Stimulated activated CD8-positive, alpha-beta memory T cell treated with anti-CD3 and anti-CD28 coated beads, Interleukin-15, amount 100 ng/mL, for 4 hours (primary cell): ENCODE data around the gene RAB40C.

Experiments
- DNase-seq, 2 donors: peaks; one replicate each; pipeline ENCODE4 v3.0.0-alpha.2; 2020; ENCODE audit warnings: low read depth in 2 of 2

RAB40C gene, protein sequence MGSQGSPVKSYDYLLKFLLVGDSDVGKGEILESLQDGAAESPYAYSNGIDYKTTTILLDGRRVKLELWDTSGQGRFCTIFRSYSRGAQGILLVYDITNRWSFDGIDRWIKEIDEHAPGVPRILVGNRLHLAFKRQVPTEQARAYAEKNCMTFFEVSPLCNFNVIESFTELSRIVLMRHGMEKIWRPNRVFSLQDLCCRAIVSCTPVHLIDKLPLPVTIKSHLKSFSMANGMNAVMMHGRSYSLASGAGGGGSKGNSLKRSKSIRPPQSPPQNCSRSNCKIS

DNA sequence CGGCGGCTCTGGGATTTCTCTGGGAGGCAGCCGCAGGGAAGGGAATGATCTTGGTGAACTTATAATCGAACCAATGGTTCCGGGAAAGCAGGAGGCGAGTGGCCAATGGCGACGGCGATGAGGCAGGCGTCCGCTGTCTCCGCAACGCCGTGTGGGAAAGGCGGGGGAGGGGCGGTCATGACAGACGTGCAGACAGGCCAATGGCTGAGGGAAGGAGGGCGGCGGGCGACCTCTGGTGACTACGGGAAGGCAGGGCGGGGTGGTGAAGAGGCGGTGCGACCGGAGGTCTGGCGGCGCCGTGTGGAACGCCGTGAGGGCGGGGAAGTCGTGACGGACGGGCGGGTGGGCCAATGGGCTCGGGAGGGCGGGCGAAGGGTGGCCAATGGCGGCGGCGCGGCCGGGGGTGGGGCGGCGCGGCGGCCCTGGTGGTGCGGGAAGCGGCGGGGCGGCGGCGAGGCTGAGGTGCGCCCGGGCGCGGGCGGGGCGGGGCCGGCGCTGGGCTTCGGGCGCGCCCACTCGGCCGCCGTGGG, at the start of gene RAB40C:
RAB40C (plus strand) TSS at position 409 of the 530 bp plus-strand sequence. CDS start 226 bp downstream, outside the sequence.
- peak; percentile 97 to 98 for DNase-seq

DNA sequence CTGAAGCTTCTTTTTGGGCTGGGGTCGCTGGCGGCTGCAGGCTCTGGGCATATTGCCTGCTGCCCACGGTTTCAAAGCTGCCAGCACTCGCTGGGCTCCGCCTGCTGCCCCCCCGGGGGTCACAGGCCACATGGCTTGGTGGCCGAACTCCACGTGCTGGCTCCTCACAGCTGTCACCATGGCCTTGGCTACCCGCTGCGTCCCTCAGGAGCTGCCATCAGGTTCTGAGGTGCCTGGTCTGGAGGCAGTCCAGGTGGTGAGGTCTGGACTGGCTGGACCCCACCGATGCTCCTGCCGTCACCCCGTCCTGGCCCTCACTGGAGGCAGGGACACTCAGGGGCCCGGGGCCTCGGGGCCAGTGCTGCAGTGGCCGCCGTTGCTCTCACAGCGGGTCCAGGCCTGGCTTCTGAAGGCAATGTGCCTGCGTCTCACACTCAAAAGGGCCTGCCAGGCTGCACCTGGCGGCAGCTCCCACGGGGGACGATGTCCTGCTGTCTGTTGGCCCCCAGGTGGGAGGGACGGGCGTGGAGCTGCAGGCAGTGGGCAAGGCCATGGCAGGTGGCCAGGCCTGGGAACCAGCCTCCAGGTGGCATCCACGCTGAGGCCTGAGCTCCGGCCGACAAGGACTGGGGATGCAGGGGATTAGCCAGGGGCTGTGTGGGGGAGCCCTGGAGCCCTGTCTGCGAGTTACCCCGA, 49.1 kb upstream of the RAB40C start:
- DNase-seq: no peak

DNA sequence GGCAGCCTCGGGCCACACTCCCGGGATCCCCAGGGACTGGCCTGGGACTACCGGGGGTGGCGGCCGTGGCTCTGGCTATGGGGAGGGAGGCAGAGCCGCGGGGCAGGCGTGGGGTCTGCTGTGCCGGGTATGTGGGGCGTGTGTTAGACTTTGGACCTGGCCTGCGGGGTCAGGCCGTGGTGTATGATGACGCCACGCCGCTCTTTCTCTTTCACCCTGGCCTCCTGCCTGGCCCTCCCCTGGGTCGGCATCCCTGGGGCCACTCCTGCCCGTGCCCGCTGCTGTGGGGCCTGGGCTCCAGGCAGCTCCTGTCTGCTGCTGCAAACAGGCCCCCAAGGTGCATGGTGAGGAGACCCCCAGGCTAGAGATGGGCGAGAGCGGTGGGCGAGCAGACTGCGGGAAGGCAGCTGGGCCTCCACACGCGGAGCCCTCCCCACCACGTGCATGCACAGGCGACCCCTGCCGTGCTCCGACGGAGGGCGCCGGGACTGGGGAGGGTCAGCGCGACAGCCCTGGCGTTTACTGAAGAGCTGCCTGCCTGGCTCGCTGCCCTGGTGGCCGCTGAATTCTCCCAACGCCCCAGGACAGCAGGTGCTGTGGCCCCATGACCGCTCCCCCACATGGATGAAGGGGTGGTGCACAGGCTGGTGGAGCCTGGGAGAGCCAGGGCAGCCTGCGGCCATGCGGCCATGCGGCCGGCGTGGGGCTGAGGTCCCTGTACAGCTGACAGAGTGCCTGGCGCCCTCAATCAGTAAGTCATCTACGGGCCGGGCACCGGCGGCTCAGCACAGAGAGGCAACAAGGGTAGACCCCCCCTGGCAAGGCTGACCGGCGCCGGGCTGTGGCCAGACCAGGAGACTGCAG, 46.3 kb upstream of the RAB40C start:
- no peak for DNase-seq

DNA sequence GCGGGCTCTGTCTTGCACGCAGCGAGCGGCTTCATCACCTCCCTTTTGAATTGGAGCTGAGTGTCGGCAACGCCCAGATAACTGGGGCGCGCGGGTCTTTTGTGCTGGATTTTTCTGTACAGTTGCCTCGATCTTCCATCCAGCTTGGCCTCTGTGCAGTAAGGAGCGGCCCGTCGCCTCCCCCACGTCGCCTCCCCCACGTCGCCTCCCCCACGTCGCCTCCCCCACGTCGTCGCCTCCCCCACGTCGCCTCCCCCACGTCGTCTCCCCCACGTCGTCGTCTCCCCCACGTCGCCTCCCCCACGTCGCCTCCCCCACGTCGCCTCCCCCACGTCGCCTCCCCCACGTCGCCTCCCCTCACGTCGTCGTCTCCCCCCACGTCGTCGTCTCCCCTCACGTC, 45.3 kb upstream of the RAB40C start:
- no peak for DNase-seq

DNA sequence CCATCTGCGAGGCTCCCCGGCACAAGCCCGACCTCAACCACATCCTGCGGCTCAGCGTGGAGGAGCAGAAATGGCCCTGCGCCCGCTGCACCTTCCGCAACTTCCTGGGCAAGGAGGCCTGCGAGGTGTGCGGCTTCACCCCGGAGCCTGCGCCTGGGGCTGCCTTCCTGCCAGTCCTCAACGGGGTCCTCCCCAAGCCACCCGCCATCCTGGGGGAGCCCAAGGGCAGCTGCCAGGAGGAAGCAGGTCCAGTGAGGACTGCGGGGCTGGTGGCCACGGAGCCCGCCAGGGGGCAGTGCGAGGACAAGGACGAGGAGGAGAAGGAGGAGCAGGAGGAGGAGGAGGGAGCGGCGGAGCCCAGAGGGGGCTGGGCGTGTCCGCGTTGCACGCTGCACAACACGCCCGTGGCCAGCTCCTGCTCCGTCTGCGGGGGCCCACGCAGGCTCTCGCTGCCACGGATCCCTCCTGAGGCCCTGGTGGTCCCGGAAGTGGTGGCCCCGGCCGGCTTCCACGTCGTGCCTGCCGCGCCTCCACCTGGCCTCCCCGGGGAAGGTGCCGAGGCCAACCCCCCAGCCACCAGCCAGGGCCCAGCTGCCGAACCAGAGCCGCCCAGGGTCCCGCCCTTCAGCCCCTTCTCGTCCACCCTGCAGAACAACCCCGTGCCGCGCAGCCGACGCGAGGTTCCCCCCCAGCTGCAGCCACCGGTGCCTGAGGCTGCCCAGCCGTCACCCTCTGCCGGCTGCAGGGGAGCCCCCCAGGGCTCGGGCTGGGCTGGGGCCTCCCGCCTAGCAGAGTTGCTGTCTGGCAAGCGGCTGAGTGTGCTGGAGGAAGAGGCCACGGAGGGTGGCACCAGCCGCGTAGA, 42.7 kb upstream of the RAB40C start:
- no peak for DNase-seq

DNA sequence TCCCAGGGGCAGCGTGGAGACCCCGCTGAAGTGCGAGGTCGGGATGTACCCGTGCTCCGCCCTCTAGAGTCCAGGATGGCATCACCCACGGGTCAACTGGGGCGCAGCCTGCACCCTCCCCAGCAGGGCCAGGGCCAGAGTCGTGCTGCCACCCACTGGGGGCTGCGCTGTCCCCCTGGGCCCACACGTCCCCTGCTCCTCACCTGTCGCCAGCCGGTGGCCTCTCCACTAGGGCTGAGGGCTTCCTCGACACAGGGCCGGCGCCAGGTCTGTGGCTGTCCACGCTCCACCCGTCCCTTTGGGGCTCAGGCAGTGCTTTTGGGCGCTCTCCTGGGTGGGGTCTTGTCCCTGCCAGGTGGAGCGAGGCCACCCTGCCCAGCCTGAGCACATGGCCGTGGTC, 41.3 kb upstream of the RAB40C start:
- DNase-seq: no peak

DNA sequence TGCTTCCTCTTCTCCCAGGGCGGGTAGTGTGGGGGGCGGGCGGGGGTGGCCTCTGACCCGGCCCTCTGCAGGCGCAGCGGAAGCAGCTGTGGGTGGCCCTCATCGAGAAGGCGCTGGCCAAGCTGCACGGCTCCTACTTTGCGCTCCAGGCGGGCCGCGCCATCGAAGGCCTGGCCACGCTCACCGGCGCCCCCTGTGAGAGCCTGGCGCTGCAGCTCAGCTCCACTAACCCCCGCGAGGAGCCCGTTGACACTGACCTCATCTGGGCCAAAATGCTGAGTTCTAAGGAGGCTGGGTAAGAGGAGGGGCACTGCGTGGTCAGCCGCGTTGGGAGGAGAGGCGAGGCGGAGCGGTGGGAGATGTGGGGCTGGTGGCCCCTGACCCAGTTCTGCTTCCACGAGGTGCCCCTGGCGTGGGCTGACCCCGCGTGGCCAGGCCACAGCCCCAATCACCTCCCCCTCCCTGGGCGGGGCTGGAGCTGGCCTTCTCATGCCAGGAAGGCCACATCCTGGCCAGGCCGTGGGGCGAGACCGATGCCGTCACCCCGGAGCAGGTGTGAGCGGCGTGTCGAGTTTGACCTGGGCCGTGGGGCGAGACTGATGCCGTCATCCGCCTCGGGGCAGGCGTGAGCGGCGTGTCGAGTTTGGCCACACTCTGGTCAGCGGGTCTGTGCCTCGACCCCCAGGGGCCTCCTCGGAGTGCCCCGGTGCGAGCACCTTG, 40.2 kb upstream of the RAB40C start:
- DNase-seq: no peak

DNA sequence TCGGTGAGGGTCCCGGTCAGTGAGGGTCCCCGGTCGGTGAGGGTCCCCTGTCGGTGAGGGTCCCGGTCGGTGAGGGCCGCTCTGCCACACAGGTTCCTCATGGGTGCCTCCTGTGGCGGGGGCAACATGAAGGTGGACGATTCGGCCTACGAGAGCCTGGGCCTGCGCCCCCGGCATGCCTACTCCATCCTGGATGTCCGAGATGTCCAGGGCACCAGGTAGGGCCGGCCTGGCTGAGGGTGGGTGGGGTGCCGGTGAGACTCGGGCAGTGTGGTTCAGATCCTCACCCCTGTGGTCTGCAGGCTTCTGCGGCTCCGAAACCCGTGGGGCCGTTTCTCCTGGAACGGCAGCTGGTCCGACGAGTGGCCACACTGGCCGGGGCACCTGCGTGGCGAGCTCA, 38.7 kb upstream of the RAB40C start:
- no peak for DNase-seq

DNA sequence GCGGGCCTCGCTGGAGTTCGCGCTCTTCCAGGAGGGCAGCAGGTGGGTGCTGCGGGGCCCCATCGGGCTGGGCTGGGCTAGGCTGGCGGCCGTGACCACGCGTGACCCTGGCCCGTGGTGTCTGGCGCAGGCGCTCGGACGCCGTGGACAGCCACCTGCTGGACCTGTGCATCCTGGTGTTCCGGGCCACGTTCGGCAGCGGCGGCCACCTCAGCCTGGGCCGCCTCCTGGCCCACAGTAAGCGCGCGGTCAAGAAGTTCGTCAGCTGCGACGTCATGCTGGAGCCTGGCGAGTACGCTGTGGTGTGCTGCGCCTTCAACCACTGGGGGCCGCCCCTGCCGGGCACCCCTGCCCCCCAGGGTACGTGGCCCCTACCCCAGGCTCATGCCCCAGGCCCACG, 37.7 kb upstream of the RAB40C start:
- no peak for DNase-seq

DNA sequence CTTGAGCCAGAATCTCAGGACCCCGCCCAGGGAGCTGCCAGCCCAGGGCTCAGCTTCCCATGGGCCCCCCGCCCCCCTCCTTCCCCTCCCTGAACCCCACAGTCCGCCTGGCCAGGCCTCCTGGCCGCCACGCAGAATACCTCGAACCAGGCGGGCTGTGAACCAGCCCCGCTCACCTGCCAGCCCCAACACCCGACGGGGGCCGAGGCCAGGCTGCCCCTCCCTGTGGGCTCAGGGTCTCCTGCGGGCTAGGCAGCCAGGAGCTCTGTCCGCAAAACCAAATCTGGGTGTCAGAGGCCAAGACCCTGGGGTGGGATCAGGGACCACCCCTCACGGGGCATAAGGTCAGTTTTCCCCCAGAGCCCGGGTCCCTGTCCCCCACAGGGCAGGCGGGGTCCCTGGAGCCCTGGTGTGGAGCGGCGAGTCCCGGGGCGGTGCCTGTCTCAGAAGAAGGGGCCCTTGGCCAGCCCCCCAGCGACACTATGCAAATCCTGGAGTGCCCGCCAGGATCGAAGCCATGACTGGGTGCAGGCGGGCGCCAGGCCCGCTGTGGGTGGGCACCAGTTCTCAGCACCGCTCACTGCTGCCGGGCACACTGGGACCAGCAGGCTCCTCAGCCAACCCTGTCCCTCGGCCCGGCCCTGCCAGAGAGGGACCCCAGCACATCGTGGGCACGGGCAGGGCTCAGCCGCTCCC, 36.1 kb upstream of the RAB40C start:
- DNase-seq: no peak

DNA sequence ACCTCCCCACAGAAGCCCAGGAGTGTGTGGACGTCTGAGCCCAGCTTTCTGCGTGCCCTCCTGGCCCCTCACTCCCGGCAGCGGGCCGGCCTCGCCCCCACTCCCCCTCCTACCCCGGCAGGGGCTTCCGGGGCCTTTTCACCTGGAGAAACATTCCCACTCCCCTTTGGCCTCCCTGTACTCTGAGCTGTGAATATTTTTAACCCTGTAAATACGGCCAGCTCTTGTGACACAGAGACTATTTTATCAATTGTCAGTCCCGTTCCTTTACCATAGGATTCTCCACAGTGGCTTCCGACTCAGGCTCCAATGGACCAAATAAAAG, 35.6 kb upstream of the RAB40C start:
- DNase-seq: no peak

DNA sequence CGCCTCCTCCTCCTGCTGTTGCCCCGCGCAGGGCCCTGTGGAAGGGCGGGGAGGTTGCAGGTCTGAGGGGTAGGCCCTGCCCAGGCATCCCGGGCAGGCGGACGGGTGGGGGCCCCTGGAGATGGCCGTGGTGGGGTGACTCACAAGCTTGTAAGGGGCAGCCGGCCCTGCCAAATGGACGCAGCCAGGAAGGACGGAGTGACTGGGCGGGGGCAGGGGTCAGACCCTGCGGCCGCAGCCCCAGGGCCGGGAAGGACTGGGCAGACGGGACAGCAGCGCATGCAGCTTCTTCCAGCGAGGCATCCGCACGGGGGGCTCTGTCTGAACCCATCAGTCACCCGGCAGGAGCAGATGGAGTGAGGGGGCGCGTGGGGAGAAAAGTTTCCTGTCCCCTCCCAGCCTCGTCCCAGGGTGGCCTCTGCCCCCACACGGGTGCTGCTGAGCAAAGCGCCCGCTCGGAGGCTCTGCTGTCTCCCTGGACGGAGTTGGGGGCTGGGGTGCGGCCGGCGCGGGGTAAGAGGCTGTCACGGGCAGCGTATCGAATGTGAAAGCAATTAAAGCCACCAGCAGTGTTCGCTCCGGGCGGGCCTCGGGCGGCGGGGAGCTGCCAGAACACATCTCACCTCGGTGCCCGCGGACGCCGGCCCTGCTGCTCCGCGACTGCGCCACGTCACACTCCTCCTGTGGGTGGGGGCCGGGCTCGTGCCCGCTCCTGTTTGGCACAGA, 35.1 kb upstream of the RAB40C start:
- no peak for DNase-seq

DNA sequence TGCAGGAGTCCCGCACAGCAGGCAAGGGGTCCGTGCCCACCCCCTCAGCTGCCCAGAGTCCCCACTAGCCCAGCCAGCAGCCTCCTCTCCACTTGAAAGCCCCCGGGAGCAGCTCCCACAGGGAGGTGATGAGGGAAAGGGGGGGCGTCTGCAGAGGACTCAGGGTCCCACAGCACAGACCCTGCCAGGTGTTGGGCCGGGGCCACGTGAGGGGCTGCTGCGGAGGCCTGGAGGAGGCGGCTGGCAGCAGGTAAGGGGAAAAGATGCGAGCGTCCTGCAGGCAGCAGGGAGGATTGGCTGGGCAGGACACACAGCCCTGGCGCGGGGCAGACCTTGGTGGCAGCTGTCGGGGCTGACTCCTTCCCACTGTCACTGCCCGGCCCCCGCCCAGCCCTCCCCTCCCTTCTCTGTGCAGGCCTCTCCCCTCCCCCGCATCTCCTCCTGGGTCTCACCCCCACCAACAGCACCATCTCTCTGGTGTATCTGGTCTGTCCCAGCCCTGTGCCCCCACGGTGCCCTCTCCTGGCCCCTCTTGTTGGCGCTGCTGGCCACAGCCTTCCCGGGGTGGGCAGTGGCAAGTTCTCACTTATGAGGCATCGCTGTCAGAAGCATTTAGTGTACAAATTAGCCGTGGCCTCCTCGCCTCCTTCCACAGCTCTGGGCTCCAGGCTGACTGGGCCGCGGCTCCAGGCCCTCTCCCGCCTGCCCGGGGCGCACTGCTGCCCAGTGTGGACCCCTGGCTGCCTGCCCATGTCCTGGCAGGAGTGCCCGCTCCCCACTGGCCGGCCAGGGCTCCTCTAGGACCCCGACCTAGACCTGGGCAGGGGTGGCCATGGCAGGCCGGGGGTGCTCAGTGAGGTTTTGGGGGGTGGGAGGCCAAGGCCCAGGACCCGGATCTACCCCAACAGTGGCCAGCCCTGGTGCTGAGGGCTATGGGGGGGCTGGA, 34.1 kb upstream of the RAB40C start:
- DNase-seq: no peak

DNA sequence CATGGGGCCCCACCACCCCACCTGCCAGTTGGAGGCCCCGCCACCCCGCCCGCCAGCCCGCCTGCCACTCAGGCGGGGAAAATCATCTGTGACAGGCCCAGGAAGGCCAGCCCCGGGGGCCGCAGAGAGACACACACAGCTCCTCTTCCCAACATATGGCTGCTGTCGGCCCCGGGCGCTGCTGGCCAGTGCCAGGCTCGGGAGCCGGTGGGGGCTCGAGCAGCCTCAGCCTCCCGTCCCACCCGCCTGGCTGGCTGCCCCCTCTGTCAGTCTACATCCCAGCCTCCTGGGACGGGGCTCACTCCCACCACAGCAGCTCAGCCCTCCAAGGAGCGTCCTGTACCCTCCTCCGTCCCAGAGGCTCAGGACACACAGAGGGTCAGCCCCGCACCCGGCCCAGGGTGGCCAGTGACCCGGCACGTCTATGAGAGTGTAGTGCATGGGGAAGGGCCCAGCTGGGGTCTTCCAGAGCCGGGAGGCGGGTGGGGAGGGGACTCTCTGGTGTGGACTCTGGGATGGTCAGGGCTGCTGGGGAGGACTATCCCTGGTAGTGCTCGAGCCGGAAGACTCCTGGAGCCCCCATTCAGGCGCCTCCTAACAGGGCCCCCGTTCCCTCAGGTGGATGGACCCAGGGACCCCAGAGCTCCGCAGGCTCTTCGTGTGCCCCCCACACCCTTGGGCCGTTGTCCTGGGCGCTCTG, 33.2 kb upstream of the RAB40C start:
- no peak for DNase-seq

DNA sequence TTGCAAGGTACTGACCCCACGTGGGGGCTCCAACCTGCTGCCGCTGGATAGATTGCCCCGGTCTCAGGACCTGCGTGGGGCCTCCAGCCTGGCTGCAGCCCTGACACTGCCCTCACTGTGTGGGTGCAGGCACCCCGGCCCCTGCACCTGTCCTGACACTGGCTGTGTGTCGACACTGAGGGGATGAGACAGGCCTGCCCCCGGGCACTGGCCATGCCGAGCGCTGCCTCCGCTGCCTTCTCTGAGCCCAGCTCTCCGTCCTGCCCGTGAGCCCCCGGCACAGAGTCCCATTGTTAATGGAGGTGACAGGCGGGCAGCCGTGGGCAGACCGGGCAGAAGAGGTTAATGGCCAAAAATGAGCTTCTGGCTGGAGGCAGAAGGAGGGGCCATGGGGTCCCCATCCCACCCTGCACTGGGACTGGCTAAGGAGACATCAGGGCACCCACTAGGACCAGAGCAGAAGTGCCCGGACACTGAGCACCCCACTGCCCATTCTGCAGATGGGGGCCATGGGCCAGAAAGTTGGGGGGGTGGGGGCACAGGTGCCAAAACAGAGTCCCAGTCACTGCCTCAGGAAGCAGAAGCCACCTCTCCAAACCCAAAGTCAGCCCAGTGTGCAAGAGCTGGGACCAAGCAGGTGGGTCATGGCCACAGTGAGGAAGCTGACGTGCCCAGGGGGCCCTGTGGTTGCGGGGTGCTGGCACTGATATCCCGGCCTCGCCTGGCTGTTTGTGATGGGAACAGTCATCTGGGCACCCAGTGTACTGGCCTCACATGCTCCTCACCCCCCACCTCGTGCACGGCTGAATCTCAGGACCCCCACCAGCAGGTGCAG, 32.2 kb upstream of the RAB40C start:
- DNase-seq: no peak

DNA sequence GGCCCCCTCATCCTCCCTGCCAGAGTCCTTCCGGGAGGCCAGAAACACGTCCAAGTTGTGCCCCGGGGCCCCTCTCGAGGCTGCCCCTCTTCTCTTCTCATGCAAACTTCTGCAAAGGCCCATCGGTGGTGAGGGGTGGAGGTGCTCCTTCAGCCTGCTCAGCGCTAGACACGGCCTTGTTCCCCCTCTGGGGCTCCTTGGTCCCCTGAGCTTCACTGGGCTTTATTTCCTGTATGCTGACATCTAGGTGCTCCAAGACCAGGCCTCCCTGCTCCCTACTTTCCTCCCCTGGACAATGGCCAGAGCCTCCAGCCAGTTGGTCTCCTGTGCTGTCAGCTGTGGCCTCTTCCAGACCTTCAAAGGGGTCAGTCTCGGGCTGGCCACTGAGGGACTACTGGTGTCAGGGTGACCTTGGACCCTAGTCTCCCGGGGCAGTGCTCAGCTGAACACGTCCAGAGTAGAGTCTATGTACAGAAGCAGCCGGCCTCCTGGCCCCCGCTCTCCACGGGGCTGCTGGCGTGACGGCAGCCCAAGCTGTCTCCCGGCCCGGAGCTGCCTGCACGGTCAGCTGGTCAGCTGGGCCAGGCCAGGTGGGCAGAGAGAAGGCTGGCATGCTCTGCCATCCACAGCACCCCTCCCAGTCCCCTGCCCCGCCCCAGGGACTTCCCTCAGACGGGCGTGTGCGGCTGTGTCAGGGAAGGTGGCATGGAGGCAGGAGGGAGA, 31.4 kb upstream of the RAB40C start:
- DNase-seq: no peak
